NCI-H2171 treated with DMSO at 0.1 percent for 48 hours (cell line): ENCODE results near the gene JARID2.

Experiments
- DNase-seq: peaks from one replicate; lab custom pipeline; 2025; lab: John Stamatoyannopoulos, UW

Gene JARID2

DNA sequence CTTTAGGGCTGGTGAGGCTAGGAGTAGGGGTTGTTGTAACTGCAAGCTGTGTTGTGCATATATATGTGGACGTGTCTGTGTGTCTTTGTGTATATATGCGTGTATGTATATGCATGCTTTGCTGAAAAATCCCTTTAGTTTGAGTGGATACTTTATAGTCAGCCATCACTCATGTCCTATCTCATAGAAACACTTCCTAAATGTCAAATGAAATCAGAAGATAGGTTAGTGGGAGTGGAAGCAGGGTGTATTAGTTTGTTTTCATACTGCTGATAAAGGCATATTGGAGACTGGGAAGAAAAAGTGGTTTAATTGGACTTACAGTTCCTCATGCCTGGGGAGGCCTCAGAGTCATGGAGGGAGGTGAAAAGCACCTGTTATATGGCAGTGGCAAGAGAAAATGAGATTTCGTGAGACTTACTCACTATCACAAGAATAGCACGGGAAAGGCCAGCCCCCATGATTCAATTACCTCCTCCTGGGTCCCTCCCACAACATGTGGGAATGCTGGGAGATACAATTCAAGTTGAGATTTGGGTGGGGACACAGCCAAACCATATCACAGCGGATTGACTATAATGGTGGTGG, 131.1 kb downstream of the JARID2 start:
- DNase-seq: no peak

DNA sequence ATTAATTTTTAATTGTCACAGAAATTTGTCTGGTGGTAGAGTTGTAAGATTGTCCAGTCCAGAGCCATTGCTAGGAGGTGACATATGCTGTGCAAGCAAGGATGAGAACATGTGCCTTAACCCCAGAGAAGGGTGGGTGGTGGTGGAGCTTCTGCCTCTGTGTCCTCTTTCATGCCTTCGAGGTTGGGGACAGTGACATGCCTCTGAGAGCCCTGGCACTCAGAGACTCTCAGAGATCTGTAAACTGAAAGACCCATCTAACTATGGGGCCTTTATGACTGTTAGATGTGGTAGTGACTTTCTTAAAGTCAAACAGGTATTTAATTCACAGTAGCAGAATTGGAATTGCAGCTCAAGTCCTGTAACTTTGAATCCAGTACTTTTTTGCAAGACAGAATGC, 132.4 kb downstream of the JARID2 start:
- DNase-seq: no peak

DNA sequence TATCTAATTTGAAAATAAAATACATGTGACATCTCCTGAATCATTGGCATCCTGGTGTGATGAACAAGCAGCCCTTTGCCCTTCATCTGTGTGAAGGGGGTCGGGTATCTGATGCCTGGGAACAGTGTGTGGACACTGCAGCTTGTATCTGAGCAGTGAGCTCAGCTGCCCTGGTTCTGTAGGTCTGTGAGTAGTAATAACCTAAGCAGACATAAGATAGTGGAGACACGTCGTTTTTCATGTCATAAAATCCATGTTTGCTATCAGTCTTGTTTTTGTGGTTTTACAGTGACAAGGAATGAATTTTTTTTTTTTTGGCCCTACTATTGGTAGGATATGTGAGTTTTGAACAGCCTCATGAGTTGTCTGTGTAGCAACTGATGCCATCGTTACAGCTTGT, 133.0 kb downstream of the JARID2 start:
- no peak for DNase-seq

DNA sequence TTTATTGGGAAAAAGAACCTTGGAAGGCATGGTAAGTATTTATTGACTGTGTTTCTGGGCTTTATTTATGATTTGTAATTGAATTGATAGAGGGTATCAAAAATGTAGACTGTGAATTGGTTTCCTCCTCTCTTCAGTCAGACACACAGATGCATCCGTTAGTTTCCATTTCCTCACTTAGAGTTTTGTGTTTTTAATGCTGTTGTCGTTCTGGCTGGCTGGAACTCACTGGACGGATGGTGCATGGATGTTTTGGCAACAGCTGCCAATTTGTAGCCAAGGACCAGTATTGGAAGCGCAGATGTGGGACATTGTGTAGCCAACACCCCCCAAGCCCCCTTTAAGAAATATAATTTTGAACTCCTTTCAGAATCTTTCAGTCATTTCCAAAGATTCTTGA, 134.5 kb downstream of the JARID2 start:
- no peak for DNase-seq

GRCh38 chr6:15382089-15382488, 136.2 kb downstream of the JARID2 start:
- no peak for DNase-seq

DNA sequence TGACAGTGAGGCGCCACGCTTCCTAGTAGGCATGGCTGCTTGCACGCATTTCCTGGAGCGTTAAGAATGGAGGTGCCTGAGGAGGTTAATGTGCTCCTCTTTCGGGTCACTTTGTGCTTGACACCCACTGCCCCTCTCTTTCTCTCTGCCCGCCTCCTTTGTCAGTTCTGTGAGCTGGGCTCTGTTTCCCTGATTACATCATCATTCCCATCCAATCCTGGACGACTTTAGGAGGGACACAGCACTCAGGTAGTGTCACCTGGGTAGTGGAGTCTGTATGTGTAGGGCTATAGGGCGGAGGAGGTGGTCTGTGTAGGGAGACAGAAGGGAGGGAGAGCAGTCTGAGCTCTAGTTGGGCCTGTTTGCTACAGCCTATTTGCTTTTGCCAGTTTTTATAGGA, 136.8 kb downstream of the JARID2 start:
- DNase-seq: no peak

DNA sequence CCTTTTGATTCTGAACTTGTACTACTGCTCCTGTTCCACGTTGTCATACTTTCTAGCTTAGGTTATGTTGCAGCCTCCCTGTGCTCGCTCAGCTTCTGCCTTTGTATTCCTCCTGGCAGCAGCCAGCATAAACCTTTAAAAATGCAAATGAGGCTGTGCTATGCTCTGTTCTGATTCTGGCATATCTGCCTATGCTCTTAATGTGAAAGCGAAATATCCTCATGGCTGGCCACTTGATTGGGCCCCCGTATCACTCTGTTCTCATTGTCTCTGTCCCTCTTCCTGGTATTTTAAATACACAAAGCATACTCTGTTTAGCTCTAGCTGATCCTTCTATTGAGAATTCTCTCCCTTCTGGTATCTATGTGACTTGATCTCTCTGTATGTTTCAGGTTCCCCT, 139.0 kb downstream of the JARID2 start:
- DNase-seq: peak; percentile 43

GRCh38 chr6:15385521-15385920, 139.7 kb downstream of the JARID2 start:
- DNase-seq: peak; percentile 24

DNA sequence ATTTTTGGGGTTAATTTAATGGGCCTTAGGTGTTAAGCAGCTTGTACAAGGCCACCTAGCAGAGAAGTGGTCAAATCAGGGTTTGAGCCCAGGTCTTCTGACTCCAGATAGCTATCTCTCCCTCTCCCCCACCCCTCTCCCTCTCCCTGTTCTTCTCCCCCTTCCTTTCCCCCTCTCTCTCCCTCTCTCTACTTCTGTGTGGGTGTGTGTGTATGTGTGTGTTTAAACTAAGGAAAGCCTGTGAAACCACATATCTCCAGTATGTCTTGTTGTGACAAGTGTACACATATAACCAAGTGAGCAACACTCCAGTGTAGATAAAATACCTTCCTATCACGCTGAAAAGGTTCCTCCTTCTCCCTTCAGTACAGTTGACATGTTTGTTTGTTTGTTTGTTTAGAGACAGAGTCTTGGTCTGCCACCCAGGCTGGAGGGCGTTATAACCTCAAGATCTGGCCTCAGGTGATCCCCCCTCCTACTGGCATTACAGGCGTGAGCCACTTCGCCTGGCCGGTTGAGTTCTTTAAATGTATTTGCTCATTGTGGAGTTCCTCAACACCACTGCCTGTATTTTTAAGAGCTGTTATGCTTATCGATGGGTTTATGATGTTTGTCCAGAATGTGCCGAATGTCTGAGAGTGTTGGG, 140.4 kb downstream of the JARID2 start:
- no peak for DNase-seq

GRCh38 chr6:15386756-15387112, 140.9 kb downstream of the JARID2 start:
- peak; percentile 76 for DNase-seq

DNA sequence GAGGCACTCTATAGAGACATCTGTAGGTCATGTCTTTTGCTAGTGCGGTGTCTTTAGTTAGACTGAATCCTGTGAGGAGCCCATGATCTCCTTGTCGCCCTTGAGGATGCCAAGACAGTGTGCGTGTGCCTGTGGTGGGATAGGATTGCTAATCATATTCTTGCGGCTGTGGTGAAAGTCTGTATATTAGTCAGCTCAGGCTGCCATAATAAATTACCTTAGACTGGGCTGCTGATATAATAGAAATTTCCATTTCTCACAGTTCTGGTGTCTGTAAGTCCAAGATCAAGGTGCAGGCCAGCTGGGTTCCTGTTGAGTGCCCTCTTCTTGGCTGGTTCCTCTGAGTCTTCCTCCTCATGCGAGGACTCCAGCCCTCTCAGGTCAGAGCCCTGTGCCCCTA, 141.2 kb downstream of the JARID2 start:
- DNase-seq: no peak

DNA sequence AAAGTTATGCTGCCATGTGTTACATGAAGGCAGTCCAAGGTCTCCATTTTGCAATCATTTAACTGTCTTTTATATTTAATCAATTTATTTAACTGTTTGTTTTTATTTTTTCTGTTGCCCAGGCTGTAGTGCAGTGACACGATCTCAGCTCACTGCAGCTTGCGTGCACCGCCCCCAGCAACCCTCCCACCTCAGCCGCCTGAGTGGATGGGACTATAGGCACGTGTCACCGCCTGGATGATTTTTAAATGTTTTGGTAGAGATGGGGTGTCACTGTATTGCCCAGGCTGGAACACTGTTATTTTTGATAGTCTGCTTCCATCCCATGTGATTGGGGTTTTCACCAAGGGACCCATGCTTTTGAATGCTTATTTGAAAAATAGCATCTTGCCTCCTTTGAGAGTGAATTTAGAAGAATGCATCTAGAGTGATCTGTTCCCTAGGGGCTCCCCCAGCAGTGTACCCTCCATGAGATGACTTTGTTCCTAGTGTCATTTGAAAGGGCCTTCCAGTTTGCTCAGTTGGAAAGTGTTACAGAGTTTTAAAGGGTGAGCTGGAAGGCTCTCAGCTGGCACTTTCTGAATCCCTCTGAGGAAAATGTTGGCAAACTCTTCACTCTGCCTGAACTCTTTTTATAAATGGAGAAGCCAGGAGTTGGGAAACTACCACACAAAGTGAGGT, 143.4 kb downstream of the JARID2 start:
- DNase-seq: no peak

DNA sequence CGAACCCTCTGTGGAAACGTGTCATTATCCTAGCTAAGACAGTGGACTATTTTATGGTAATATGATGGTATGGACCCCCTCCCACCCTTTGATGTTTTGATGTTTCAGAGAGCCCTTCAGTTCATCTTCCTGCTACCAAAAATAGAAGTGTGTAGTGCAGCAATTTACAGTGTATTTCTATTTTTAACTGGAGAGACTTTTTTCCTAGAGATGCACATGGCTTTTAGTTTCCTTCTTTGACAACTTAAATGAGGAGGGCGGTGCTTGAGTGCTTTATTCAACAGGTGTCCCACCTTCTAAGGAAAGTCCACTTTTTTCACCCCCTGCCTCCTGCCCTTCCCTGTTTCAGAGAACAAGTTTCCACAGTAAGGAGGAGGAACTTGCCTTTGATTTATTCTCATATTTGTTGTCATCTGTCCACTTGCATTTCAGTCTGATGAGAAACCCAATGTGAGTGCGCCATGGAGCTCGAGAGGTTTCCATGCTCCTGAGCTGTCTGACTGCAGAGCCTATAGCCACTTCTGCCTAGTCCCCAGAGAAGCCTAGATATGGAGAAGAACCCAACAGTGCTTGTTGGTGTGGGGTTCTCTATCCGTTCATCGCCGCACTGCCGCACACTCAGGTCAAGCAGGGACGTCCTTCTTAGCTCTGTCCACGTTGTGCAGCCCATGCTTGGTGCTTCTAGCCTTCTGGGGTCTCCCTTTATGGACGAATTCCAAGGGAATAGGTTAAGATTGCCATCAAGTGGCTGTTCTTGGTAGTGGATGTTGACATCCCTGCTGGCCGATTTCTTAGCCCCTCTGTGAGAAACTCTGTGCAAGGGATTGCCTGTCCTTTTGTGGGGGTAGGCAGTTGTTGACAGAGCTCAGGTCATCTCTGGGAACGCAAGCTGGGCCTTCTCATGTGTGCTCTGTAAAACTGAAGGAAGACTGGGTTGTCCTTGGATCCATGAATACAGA, 144.2 kb downstream of the JARID2 start:
- peak; percentile 63 for DNase-seq

DNA sequence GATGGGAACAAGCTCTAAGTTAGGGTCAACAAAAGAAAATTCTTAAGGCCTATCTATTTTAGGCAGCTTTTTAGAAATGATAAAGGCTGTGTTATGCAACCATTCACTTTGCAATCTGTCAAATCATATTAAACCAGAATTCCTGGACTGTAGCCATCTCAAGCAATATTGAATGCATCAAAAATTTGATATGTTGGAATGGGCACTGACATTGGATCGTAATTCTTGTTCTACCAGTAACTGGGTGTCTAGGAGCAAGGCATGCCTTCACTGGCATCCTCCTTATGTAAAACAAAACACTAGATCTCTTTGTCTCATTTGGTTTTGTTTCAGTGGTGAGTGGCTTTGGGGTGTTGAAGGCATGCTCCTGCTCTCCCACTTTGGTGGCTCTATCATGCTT, 145.6 kb downstream of the JARID2 start:
- peak; percentile 39 for DNase-seq

- peak; percentile 86 for DNase-seq
Observed at GRCh38 chr6:15392182-15392581, 146.3 kb downstream of the JARID2 start.

DNA sequence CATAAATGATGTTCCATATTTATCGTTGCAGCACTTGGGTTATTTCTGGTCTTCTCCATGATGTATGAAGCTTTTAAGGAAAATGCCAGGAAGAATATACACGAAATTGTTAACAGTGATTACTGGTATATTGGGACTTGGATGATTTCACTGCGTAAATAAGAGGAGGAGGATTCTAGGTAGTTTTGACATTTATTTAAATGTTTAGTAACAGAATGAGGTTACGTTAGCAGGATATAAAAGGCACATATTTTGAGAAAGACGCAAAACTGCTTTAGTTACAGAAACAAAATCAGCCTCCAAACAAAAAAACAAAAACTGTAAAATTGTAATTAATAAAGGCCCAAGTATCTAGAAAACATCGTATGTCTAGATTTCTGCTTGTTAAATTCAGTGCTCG, 147.7 kb downstream of the JARID2 start:
- no peak for DNase-seq

GRCh38 chr6:15395087-15395486, 149.2 kb downstream of the JARID2 start:
- no peak for DNase-seq

- no peak for DNase-seq
Observed at GRCh38 chr6:15396808-15397207, 150.9 kb downstream of the JARID2 start.

- no peak for DNase-seq
Observed at GRCh38 chr6:15398633-15399275, 152.9 kb downstream of the JARID2 start.

DNA sequence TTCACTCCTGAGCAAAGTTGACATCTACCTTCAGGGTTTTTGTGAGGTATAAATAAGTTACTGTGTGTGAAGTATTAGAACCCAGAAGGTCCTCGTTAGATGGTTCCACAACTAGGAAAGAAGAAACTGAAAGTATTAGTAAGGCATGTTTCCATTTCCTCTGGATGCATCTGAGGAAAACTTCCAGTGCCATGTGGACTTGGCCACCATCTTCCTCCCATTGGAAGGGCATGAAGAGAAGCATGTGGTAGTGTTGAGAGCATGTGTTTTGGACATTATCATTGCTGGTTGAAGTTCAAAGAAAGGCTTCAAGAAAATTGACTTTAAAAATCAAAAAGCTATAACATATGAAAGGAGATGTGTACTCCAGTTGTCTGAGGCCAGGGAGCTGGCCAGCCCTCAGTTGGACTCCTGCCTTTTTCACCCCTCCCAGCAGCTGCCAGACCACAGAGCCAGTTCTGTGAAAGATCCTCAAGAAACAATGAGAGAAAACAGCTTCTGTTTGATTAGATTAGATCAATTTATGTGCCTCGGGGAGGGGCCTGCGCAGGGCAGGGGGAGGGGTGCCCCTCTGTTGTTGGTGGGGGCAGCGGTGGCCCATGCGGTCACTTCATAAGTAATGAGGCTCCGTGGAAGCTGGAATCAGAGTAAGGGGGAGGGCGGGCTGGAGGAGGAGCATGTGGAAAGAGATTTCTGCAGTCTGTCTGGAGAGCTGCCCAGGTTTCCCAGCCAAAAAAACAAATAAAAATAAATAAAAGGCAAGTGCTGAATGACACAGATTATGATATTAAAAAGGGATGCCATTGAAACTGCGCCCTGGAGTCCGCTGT, 154.0 kb downstream of the JARID2 start:
- peak; percentile 72 for DNase-seq

- peak; percentile 80 for DNase-seq
Observed at GRCh38 chr6:15400572-15401004, 154.7 kb downstream of the JARID2 start.
